Measurements from ENCODE around the gene OR1S1.
"Not testable (repeated sequence)": the region's sequence is repeated elsewhere in the genome, so short reads cannot be mapped to it uniquely, and the experiment has no call there.

OR1S1 gene

DNA sequence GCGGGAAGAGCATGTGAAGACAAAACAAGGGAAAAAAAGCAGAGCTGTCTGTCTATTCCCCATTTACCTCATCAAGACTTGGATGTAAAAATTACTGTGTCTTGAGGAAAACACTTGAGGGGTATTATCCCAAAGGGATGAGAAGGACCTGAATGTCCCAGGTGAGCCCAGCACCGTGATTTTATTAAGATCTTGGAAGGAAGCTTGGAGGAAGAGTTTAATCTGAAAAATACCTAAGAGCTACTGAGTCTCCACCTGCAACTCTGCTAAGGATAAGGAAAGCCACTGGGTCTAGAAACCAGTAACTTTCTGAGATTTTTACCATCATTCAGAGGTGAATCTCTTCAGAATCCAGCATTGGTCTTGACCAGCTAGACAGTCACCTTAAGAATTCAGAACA is at the start of gene OR1S1:
OR1S1 (plus strand) TSS at position 301 of the 400 bp plus-strand sequence.
- in situ Hi-C loops (cut with HindIII; ENCODE audit: low sequenced_read_pairs), result not testable (repeated sequence)

GRCh38 chr11:58164389-58164788 is 48.1 kb upstream of the OR1S1 start:
- DNase-seq (ENCODE audit: low read depth), result no peak
- in situ Hi-C loops (cut with HindIII; ENCODE audit: low sequenced_read_pairs), result no loop called here
- H3K4me3 ChIP-seq (ENCODE audit: low read depth, low read length), result no peak overlapping the region
- TF ChIP-seq CTCF (IDR thresholded peaks at IDR 0.05; ENCODE audit: low read depth, low read length, missing control alignments), result no peak

More for the DNA sequence above, at the start of gene OR1S1:
- not testable (repeated sequence) for H3K4me3 ChIP-seq (ENCODE audit: low read depth, low read length); DNase-seq (ENCODE audit: low read depth)

GRCh38 chr11:58164990-58165389 is 47.5 kb upstream of the OR1S1 start:
- no peak for TF ChIP-seq CTCF (IDR thresholded peaks at IDR 0.05; ENCODE audit: low read depth, low read length, missing control alignments)
- in situ Hi-C loops (cut with HindIII; ENCODE audit: low sequenced_read_pairs), result no loop called here
- no peak for DNase-seq (ENCODE audit: low read depth)
- H3K4me3 ChIP-seq (ENCODE audit: low read depth, low read length), result no peak overlapping the region

DNA sequence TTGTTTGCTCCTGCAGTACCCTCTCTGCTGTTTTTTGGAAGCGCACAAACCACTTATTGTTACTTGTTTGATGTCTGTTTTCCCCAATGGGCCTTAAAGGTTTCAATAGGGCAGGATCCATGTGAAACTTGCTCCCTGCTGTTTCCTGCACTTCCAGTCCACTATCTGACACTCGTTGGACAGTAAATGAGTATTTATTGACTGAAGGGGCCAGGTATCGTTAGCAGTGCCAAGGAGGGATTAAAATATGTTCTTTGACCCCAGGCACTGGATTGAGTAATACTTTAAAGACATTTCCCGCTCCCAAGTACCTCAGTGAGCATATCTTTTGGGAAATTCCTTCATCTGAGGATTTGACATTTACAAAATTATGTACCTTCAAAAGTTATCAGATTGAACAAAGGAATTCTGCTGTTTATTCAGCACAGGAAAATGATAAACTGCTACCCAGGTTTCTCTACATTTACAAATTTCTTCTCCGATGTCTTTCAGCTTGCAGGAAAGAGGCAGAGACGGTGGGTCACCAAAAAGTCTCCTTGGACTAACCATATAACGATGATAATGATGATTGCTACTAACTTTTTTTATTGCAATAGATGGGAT is 46.9 kb upstream of the OR1S1 start:
- H3K4me3 ChIP-seq (ENCODE audit: low read depth, low read length), result no peak overlapping the region
- DNase-seq (ENCODE audit: low read depth), result no peak
- TF ChIP-seq CTCF (IDR thresholded peaks at IDR 0.05; ENCODE audit: low read depth, low read length, missing control alignments), result no peak
- in situ Hi-C loops (cut with HindIII; ENCODE audit: low sequenced_read_pairs), result no loop called here

- no peak for DNase-seq (ENCODE audit: low read depth)
- H3K4me3 ChIP-seq (ENCODE audit: low read depth, low read length), result no peak overlapping the region
- in situ Hi-C loops (cut with HindIII; ENCODE audit: low sequenced_read_pairs), result no loop called here
- no peak for TF ChIP-seq CTCF (IDR thresholded peaks at IDR 0.05; ENCODE audit: low read depth, low read length, missing control alignments)
Observed at GRCh38 chr11:58177409-58178054, 35.0 kb upstream of the OR1S1 start.

GRCh38 chr11:58178444-58178843 is 34.1 kb upstream of the OR1S1 start:
- DNase-seq (ENCODE audit: low read depth), result no peak
- H3K4me3 ChIP-seq (ENCODE audit: low read depth, low read length), result no peak overlapping the region
- in situ Hi-C loops (cut with HindIII; ENCODE audit: low sequenced_read_pairs), result no loop called here
- no peak for TF ChIP-seq CTCF (IDR thresholded peaks at IDR 0.05; ENCODE audit: low read depth, low read length, missing control alignments)

GRCh38 chr11:58179648-58180047 is 32.9 kb upstream of the OR1S1 start:
- in situ Hi-C loops (cut with HindIII; ENCODE audit: low sequenced_read_pairs), result no loop called here
- TF ChIP-seq CTCF (IDR thresholded peaks at IDR 0.05; ENCODE audit: low read depth, low read length, missing control alignments), result no peak
- H3K4me3 ChIP-seq (ENCODE audit: low read depth, low read length), result no peak overlapping the region
- DNase-seq (ENCODE audit: low read depth), result no peak
